Caco-2 (cell line): Measurements from ENCODE around the gene NANOS3. TPM values are rescaled to one million over a fixed set of nuclear protein-coding genes. Genes with fewer than 3 reads are reported as not detected.

Experiments used
- BruUV-seq: library from RNA; stranded (reverse); fragments of 400-500 nt; replicated peaks from 2 replicates; lab custom pipeline; 2021; lab: Mats Ljungman, UMichigan
- CTCF ChIA-PET: fragments of 300-600 bp; sonication (Branson Sonifier 250); formaldehyde crosslinking; loops from one replicate; lab custom pipeline; 2022; ENCODE audit warnings: antibody characterized with exemption; lab: Charles Lee
- POLR2A ChIA-PET: fragments of 300-600 bp; sonication (Branson Sonifier 250); formaldehyde crosslinking; loops from one replicate; lab custom pipeline; 2022; ENCODE audit warnings: antibody characterized with exemption; lab: Charles Lee
- DNase-seq, 2 experiments: peaks; one replicate each; pipeline versions ENCODE4 v3.0.0 to v3.0.0-alpha.2; 2020 to 2022
- H3K27me3 ChIP-seq: replicated peaks from 2 replicates; pipeline ENCODE4 v1.6.0; 2011; ENCODE audit warnings: low read length; ENCODE audit not compliant: control insufficient read depth, insufficient read depth
- H3K36me3 ChIP-seq: 2 replicates; pipeline ENCODE4 v1.5.1; 2011; ENCODE audit warnings: low read length; ENCODE audit not compliant: control insufficient read depth, insufficient read depth
- H3K4me1 ChIP-seq: fragments of 250-450 bp; sonication (Bioruptor Pico); 2 replicates; pipeline ENCODE4 v1.5.1; 2020; ENCODE audit warnings: mild to moderate bottlenecking
- H3K4me3 ChIP-seq: 2 replicates; pipeline ENCODE4 v1.5.1; 2011; ENCODE audit warnings: low read depth, mild to moderate bottlenecking, control low read depth, low read length
- H3K9me3 ChIP-seq: fragments of 250-450 bp; sonication (Bioruptor Pico); 2 replicates; pipeline ENCODE4 v1.5.1; 2020; ENCODE audit warnings: mild to moderate bottlenecking, moderate library complexity
- H3K27ac Mint-ChIP-seq: one replicate; pipeline ENCODE4 v1.8.0; 2022; ENCODE audit warnings: mixed read lengths; ENCODE audit not compliant: unreplicated experiment
- H3K27me3 Mint-ChIP-seq: one replicate; pipeline ENCODE4 v1.8.0; 2022; ENCODE audit warnings: mixed read lengths; ENCODE audit not compliant: insufficient read depth, unreplicated experiment
- H3K36me3 Mint-ChIP-seq: one replicate; pipeline ENCODE4 v1.8.0; 2022; ENCODE audit warnings: mild to moderate bottlenecking, mixed read lengths; ENCODE audit not compliant: insufficient read depth, unreplicated experiment
- H3K4me1 Mint-ChIP-seq: one replicate; pipeline ENCODE4 v1.8.0; 2022; ENCODE audit warnings: low read depth, mixed read lengths; ENCODE audit not compliant: unreplicated experiment
- H3K4me3 Mint-ChIP-seq: one replicate; pipeline ENCODE4 v1.8.0; 2022; ENCODE audit warnings: mild to moderate bottlenecking, moderate library complexity, mixed read lengths; ENCODE audit not compliant: unreplicated experiment
- H3K9me3 Mint-ChIP-seq: one replicate; pipeline ENCODE4 v1.8.0; 2022; ENCODE audit warnings: mixed read lengths; ENCODE audit not compliant: unreplicated experiment
- CTCF ChIP-seq, 2 experiments: fragments of 200-600 bp in 1 of 2; IDR thresholded peaks; 1 replicate in 1 of 2; 2 replicates in 1 of 2; pipeline versions ENCODE4 v1.5.1 to v1.8.0; 2011 to 2022; ENCODE audit warnings: antibody characterized with exemption in 1 of 2, control low read depth in 1 of 2, inconsistent platforms in 1 of 2, low read depth in 1 of 2, low read length in 1 of 2, mild to moderate bottlenecking in 1 of 2, moderate library complexity in 1 of 2; ENCODE audit not compliant: insufficient read depth in 1 of 2, severe bottlenecking in 1 of 2, unreplicated experiment in 1 of 2
- intact Hi-C: fragments of 100-400 bp; cut with micrococcal nuclease; formaldehyde crosslinking; loops from one replicate; pipeline ENCODE4 v1.10.0; 2022; ENCODE audit not compliant: unreplicated experiment
- total RNA-seq: library from RNA; stranded (reverse); gene quantifications from 2 replicates; pipeline ENCODE4 v1.2.3, GENCODE V29; 2022

NANOS3 gene
- total RNA-seq, 1 experiment from 2014 or later = not detected

GRCh38 chr19:13841086-13841961 lies 35.6 kb upstream of the NANOS3 start:
- CTCF ChIA-PET = interaction anchor here (0.8 kb wide), 1 partner anchor 21 kb away, joined by 4 read pairs; no protein-coding TSS in a partner anchor
- Histone ChIP-seq H3K36me3 (no peaks in the 10 kb centered on the region), H3K4me3 (peak overlapping the region; percentile 81), H3K4me1 (peaks cover 42% of the 10 kb centered on the region), H3K27me3 (no peaks in the 10 kb centered on the region), H3K9me3 (no peaks in the 10 kb centered on the region)
- no peak for DNase-seq
- Mint-ChIP-seq H3K9me3 (no peaks in the 10 kb centered on the region), H3K4me3 (peak overlapping the region; percentile 86), H3K36me3 (peaks cover 46% of the 10 kb centered on the region), H3K27me3 (no peaks in the 10 kb centered on the region), H3K4me1 (peaks cover 23% of the 10 kb centered on the region), H3K27ac (peak overlapping the region; percentile 82)
- no TSS peak for BruUV-seq
- intact Hi-C loops = loop anchor here (10.0 kb wide), 1 partner anchor 47 kb away; the partner anchor contains the start of gene ZSWIM4
- TF ChIP-seq CTCF (IDR thresholded peaks at IDR 0.05; ENCODE audit: insufficient read depth in 1 of 2, low read depth in 1 of 2, low read length in 1 of 2, severe bottlenecking in 1 of 2, unreplicated experiment in 1 of 2) = no peak
- POLR2A ChIA-PET = interaction anchor here (0.5 to 0.7 kb wide), 2 partner anchors 21 to 240 kb away, joined by 3 to 5 read pairs; no protein-coding TSS in a partner anchor

GRCh38 chr19:13841962-13842290 lies 35.0 kb upstream of the NANOS3 start:
- intact Hi-C loops = loop anchor here (10.0 kb wide), 1 partner anchor 47 kb away; the partner anchor contains the start of gene ZSWIM4
- TF ChIP-seq CTCF (IDR thresholded peaks at IDR 0.05; ENCODE audit: insufficient read depth in 1 of 2, low read depth in 1 of 2, low read length in 1 of 2, severe bottlenecking in 1 of 2, unreplicated experiment in 1 of 2) = no peak
- ChIA-PET POLR2A (interaction anchor here (0.7 kb wide), 1 partner anchor 20 kb away, joined by 5 read pairs; no protein-coding TSS in a partner anchor), CTCF (interaction anchor here (0.8 kb wide), 1 partner anchor 20 kb away, joined by 4 read pairs; no protein-coding TSS in a partner anchor)
- Mint-ChIP-seq H3K4me3 (peak overlapping the region; percentile 86), H3K36me3 (peaks cover 51% of the 10 kb centered on the region), H3K9me3 (no peaks in the 10 kb centered on the region), H3K4me1 (peaks cover 29% of the 10 kb centered on the region), H3K27me3 (no peaks in the 10 kb centered on the region), H3K27ac (peak overlapping the region; percentile 82)
- no peak for DNase-seq
- peaks cover 48% of the 10 kb centered on the region for H3K4me1 ChIP-seq
- no peaks in the 10 kb centered on the region for H3K9me3 ChIP-seq
- no peaks in the 10 kb centered on the region for H3K36me3 ChIP-seq
- no peaks in the 10 kb centered on the region for H3K27me3 ChIP-seq
- TSS peak; percentile 63 for BruUV-seq
- peak overlapping the region; percentile 81 for H3K4me3 ChIP-seq

- CTCF ChIA-PET = interaction anchor here (0.8 kb wide), 1 partner anchor 20 kb away, joined by 4 read pairs; no protein-coding TSS in a partner anchor
- POLR2A ChIA-PET = no interaction called here
- Histone ChIP-seq H3K4me1 (peaks cover 49% of the 10 kb centered on the region), H3K9me3 (no peaks in the 10 kb centered on the region), H3K36me3 (no peaks in the 10 kb centered on the region), H3K27me3 (no peaks in the 10 kb centered on the region), H3K4me3 (peak overlapping the region; percentile 81)
- DNase-seq = peak; percentile 70 to 80
- no peaks in the 10 kb centered on the region for H3K27me3 Mint-ChIP-seq
- H3K27ac Mint-ChIP-seq = peak overlapping the region; percentile 93
- H3K4me1 Mint-ChIP-seq = peaks cover 29% of the 10 kb centered on the region
- peak in 1 of 2 experiments; percentile 20 for TF ChIP-seq CTCF (IDR thresholded peaks at IDR 0.05; ENCODE audit: insufficient read depth in 1 of 2, low read depth in 1 of 2, low read length in 1 of 2, severe bottlenecking in 1 of 2, unreplicated experiment in 1 of 2)
- H3K9me3 Mint-ChIP-seq = no peaks in the 10 kb centered on the region
- H3K36me3 Mint-ChIP-seq = peaks cover 51% of the 10 kb centered on the region
- no TSS peak for BruUV-seq
- intact Hi-C loops = loop anchor here (10.0 kb wide), 1 partner anchor 48 kb away; the partner anchor contains the start of gene ZSWIM4
- peak overlapping the region; percentile 86 for H3K4me3 Mint-ChIP-seq
Observed at GRCh38 chr19:13842291-13843103, 34.4 kb upstream of the NANOS3 start.
